HepG2 (cell line): ENCODE results near the gene ALPI. TPM values are rescaled to one million over a fixed set of nuclear protein-coding genes. Genes with fewer than 3 reads are reported as not detected.

Experiments used
- ATAC-seq: fragments of 200-7000 bp; cut with Tn5 transposase; 3 replicates; pipeline ENCODE4 v1.9.1; 2020; ENCODE audit warnings: mild to moderate bottlenecking, moderate library complexity
- BruUV-seq: library from RNA; stranded (reverse); fragments of 400-500 nt; replicated peaks from 2 replicates; lab custom pipeline; 2021; lab: Mats Ljungman, UMichigan
- CTCF ChIA-PET: fragments of 300-600 bp; formaldehyde crosslinking; extraction: SDS; loops from one replicate; lab custom pipeline; 2021; ENCODE audit warnings: low total read pairs, inconsistent platforms, low intra/inter-chr PET ratio; lab: Yijun Ruan, JAX
- POLR2A ChIA-PET: fragments of 350-600 bp; sonication (Branson Sonifier 250); formaldehyde crosslinking; loops from one replicate; lab custom pipeline; 2020; ENCODE audit warnings: antibody characterized with exemption, inconsistent platforms; lab: Yijun Ruan, JAX
- DNase-seq: peaks from one replicate; pipeline ENCODE4 v3.0.0-alpha.2; 2015; ENCODE audit warnings: low spot score
- FAIRE-seq: peaks from 3 replicates; lab custom pipeline; 2011; peaks lifted over from hg19 to GRCh38; lab: Jason Lieb, UNC
- H2AFZ ChIP-seq: one replicate; pipeline ENCODE4 v1.6.1; 2011; ENCODE audit warnings: low read length, inconsistent platforms
- H3K27ac ChIP-seq: fragments of 300-600 bp; 3 replicates; pipeline ENCODE4 v1.8.0; 2011; ENCODE audit warnings: mixed run types, mild to moderate bottlenecking, mixed read lengths, low read length, inconsistent platforms; ENCODE audit not compliant: insufficient read depth; ENCODE audit errors: extremely low read length
- H3K27me3 ChIP-seq, 2 experiments: fragments of 200-600 bp in 1 of 2; 2 replicates in 1 of 2; 3 replicates in 1 of 2; pipeline versions ENCODE4 v1.6.0 to v1.8.0; 2011; ENCODE audit warnings: low read length in 2 of 2, mild to moderate bottlenecking in 2 of 2, moderate library complexity in 2 of 2, inconsistent platforms in 1 of 2; ENCODE audit not compliant: insufficient read depth in 2 of 2, control insufficient read depth in 1 of 2
- H3K36me3 ChIP-seq, 2 experiments: fragments of 200-600 bp in 1 of 2; replicated peaks in 1 of 2; 2 replicates in 1 of 2; 3 replicates in 1 of 2; pipeline versions ENCODE4 v1.5.1 to v1.8.0; 2011; ENCODE audit warnings: low read length in 2 of 2, inconsistent platforms in 1 of 2; ENCODE audit not compliant: insufficient read depth in 2 of 2, control insufficient read depth in 1 of 2
- H3K4me1 ChIP-seq: 2 replicates; pipeline ENCODE4 v1.5.1; 2012; ENCODE audit warnings: low read length, inconsistent platforms; ENCODE audit not compliant: insufficient read depth
- H3K4me2 ChIP-seq: 2 replicates; pipeline ENCODE4 v1.6.0; 2011; ENCODE audit warnings: low read depth, low read length, inconsistent platforms
- H3K4me3 ChIP-seq, 3 experiments: fragments of 200-600 bp in 1 of 3; sonication (generic), shearing (Covaris generic) in 1 of 3; replicated peaks in 1 of 3; 2 replicates each; pipeline ENCODE4 v1.5.1; 2011 to 2016; ENCODE audit warnings: low read length in 3 of 3, inconsistent platforms in 2 of 3, low read depth in 2 of 3, mild to moderate bottlenecking in 2 of 3, control low read depth in 1 of 3, mixed read lengths in 1 of 3; ENCODE audit not compliant: insufficient read depth in 1 of 3
- H3K79me2 ChIP-seq: one replicate; pipeline ENCODE4 v1.6.1; 2011; ENCODE audit warnings: low read length, inconsistent platforms; ENCODE audit not compliant: insufficient read depth
- H3K9ac ChIP-seq: 2 replicates; pipeline ENCODE4 v1.6.0; 2011; ENCODE audit warnings: mild to moderate bottlenecking, low read depth, low read length, inconsistent platforms; ENCODE audit not compliant: insufficient read depth
- H3K9me3 ChIP-seq: 2 replicates; pipeline ENCODE4 v1.5.1; 2012; ENCODE audit warnings: mild to moderate bottlenecking, low read length
- H4K20me1 ChIP-seq: 2 replicates; pipeline ENCODE4 v1.6.0; 2011; ENCODE audit warnings: inconsistent platforms, mild to moderate bottlenecking, low read length, moderate library complexity; ENCODE audit not compliant: insufficient read depth
- ARID4A ChIP-seq: sonication (generic); formaldehyde crosslinking; IDR thresholded peaks from 2 replicates; pipeline ENCODE4 v1.5.0; 2020; ENCODE audit warnings: mild to moderate bottlenecking, missing genetic modification reagents, borderline replicate concordance
- DNMT3B ChIP-seq: conservative IDR thresholded peaks from 2 replicates; pipeline ENCODE4 v1.6.1; 2016; ENCODE audit warnings: missing biosample characterization, control low read depth
- GATAD1 ChIP-seq: IDR thresholded peaks from 2 replicates; pipeline ENCODE4 v1.6.1; 2016; ENCODE audit warnings: missing genetic modification reagents, missing compliant biosample characterization
- HNRNPL ChIP-seq: fragments of 200-400 bp; formaldehyde crosslinking; IDR thresholded peaks from 2 replicates; pipeline ENCODE4 v1.6.1; 2017; ENCODE audit warnings: mild to moderate bottlenecking, low read depth, low read length
- HOXA7 ChIP-seq: sonication (generic); formaldehyde crosslinking; IDR thresholded peaks from 2 replicates; pipeline ENCODE4 v1.8.1; 2022; ENCODE audit warnings: mild to moderate bottlenecking, missing genetic modification reagents, moderate library complexity
- SP5 ChIP-seq: IDR thresholded peaks from 2 replicates; pipeline ENCODE4 v1.6.1; 2016; ENCODE audit warnings: low read depth, borderline replicate concordance
- TOE1 ChIP-seq: sonication (generic); formaldehyde crosslinking; IDR thresholded peaks from 2 replicates; pipeline ENCODE4 v1.4.0; 2020; ENCODE audit warnings: mild to moderate bottlenecking, missing genetic modification reagents
- ZMYM3 ChIP-seq: sonication (generic); formaldehyde crosslinking; IDR thresholded peaks from 2 replicates; pipeline ENCODE4 v1.5.1; 2020; ENCODE audit warnings: mild to moderate bottlenecking, missing genetic modification reagents
- ZNF543 ChIP-seq: sonication (generic); formaldehyde crosslinking; IDR thresholded peaks from 2 replicates; pipeline ENCODE4 v1.4.0; 2020; ENCODE audit warnings: mild to moderate bottlenecking, missing genetic modification reagents
- ZNF615 ChIP-seq: sonication (generic); formaldehyde crosslinking; IDR thresholded peaks from 2 replicates; pipeline ENCODE4 v1.5.0; 2020; ENCODE audit warnings: mild to moderate bottlenecking, missing genetic modification reagents, borderline replicate concordance
- ZNF678 ChIP-seq: sonication (generic); formaldehyde crosslinking; IDR thresholded peaks from 2 replicates; pipeline ENCODE4 v1.4.0; 2020; ENCODE audit warnings: mild to moderate bottlenecking, missing genetic modification reagents
- ZNF776 ChIP-seq: sonication (generic); formaldehyde crosslinking; IDR thresholded peaks from 2 replicates; pipeline ENCODE4 v1.4.0; 2020; ENCODE audit warnings: mild to moderate bottlenecking, missing genetic modification reagents
- ZSCAN9 ChIP-seq: IDR thresholded peaks from 2 replicates; pipeline ENCODE4 v1.6.1; 2016; ENCODE audit warnings: borderline replicate concordance
- WGBS: methylation state at CpG from one replicate; pipeline ENCODE4 v1.1.6; 2017; ENCODE audit warnings: low lambda C conversion rate; 5-methylcytosine and 5-hydroxymethylcytosine counted together
- in situ Hi-C: cut with HindIII; loops from 2 replicates; pipeline ENCODE4 v1.10.0; 2017; ENCODE audit warnings: low pct_unique_long_range_greater_than_20kb; ENCODE audit not compliant: extremely low pct_ligation_motif_present
- intact Hi-C: fragments of 100-400 bp; cut with micrococcal nuclease; formaldehyde crosslinking; loops from one replicate; pipeline ENCODE4 v1.10.0; 2022; ENCODE audit not compliant: unreplicated experiment
- polyA plus RNA-seq, 8 experiments: library from polyadenylated mRNA; depleted of rRNA in 3 of 8; stranded (reverse) in 7 of 8; unstranded in 1 of 8; fragments of >200 nt; fragmentation: Illumina TruSeq in 4 of 8; extraction: Trizol in 4 of 8; gene quantifications; 2 replicates each; pipeline versions ENCODE4 v1.2.1 to v1.2.3, GENCODE V29; 2011 to 2016; ENCODE audit warnings: low read depth in 4 of 8, missing spikeins in 1 of 8, mixed read lengths in 1 of 8; ENCODE audit not compliant: insufficient read depth in 1 of 8
- total RNA-seq, 5 experiments: library from RNA; depleted of rRNA; stranded (reverse); fragments of >200 nt; fragmentation: Illumina TruSeq; extraction: Trizol; gene quantifications; 2 replicates each; pipeline ENCODE4 v1.2.3, GENCODE V29; 2016; ENCODE audit warnings: low read depth in 1 of 5
- TF ChIP-seq, protein P1 (sequence below): sonication (generic); formaldehyde crosslinking; IDR thresholded peaks from 2 replicates; pipeline ENCODE4 v1.5.0; 2020; ENCODE audit warnings: missing genetic modification reagents, mild to moderate bottlenecking, borderline replicate concordance
- TF ChIP-seq, protein P2 (sequence below): sonication (generic); formaldehyde crosslinking; IDR thresholded peaks from 2 replicates; pipeline ENCODE4 v1.4.0; 2020; ENCODE audit warnings: mild to moderate bottlenecking, missing genetic modification reagents

The ALPI gene
- total and polyA plus RNA-seq, 2 of the 13 experiments (the other 11 are each of a cell fraction or from before 2014, with no cell fraction given): not detected

DNA sequence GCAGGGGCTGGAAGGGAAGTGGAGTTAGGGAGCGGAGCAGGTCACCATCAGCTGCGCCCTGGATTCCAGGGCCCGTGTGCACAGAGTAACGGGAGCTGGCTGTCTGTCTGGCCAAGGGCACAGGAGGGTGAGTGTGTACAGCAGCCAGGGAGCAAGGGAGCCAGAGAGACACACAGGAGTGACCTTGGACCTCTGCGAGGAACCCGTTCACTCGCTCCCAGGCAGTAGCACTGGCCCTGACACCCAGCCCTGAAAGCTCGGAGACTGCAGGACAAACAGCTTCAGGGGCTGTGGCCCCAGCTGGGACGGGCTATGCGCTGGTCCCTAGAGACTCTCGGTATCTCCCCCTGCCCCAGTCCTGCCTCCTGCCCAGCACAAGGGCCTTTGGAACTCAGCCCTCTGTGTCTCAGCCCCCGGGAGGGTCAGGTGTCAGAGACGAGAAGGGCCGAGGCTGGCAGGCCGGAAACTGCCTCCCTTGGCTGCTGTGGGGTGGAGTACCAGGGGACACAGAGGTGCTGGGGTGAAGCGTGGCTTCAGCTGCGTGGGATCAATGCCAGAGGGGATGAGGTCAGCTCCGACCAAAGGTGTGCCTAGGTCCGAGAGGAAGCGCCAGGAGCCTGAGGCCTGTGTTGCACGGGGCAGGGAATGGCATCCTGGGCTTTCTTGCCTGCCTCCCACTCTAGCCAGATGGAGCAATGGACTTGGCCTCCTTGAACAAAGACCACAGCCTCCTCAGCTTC is 12.1 kb upstream of the ALPI start (continued):
- peak; percentile 47; the same call in 1 of the 2 replicates for TF ChIP-seq GATAD1 (CRISPR knock-in tag)
- TF ChIP-seq ARID4A (CRISPR knock-in tag): peak; percentile 28; the same call in 1 of the 2 replicates

DNA sequence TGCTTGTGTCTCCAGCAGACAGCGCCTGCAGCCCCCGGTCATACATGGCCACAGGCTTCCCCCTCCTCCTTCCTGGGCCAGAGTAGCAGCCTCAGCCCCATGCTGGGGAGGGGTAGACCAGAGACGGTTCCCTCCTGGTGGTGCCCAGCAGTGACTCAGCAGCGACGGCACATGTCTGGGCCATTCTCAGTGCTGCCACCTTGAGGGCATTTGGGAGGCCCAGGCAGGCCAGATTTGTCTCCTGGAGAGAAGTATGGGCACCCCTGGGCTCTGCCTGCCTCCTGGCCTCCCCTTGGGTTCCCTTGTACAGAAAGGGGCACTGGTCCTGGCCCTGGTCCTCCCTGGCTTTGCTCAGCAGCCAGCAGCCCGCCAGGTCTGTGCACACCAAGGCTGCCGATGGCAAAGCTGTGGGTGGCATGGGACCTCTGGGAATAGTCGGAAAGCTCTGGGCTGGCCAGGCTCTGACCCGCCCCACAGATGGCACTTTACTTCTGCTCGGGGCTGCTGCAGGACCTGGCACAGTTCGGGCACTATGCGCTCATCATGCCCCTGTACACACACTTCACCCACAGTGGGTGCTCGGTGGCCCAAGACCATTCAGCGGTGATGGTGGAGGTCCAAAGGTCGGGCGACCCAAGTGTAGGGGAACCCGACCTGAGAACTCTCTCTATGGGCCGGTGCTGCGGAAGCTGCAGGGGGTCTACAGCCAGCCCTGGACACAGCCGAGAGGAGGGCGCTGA is 11.4 kb upstream of the ALPI start:
- Histone ChIP-seq H3K36me3 (no peaks in the 10 kb centered on the region), H3K27me3 (peaks cover 3 to 22% of the 10 kb centered on the region in 2 experiments; a peak in 4 of 5 replicates), H3K79me2 (no peaks in the 10 kb centered on the region), H3K27ac (no peak overlapping the region), H4K20me1 (no peaks in the 10 kb centered on the region), H2AFZ (no peak overlapping the region), H3K4me1 (peaks cover 28% of the 10 kb centered on the region), H3K9me3 (no peaks in the 10 kb centered on the region), H3K4me3 (peak overlapping the region; percentile 8 to 73 (median 18)), H3K9ac (peak overlapping the region; percentile 37), H3K4me2 (peak overlapping the region; percentile 97)
- intact Hi-C loops (loop anchor here (5.0 kb wide), 1 partner anchor 78 kb away; the partner anchor contains the start of gene PRSS56), in situ Hi-C loops (loop anchor here (5.0 kb wide), 1 partner anchor 537 kb away; no protein-coding TSS in a partner anchor)
- FAIRE-seq (no peak), ATAC-seq (peak; percentile 32), DNase-seq (peak; percentile 56)
- CTCF ChIA-PET: no interaction called here
- POLR2A ChIA-PET: no interaction called here
- WGBS: 65% methylated on average over 15 of the region's 21 CpGs
- no TSS peak for BruUV-seq
- TF ChIP-seq DNMT3B (CRISPR knock-in tag): no peak
- TF ChIP-seq, protein P1, sequence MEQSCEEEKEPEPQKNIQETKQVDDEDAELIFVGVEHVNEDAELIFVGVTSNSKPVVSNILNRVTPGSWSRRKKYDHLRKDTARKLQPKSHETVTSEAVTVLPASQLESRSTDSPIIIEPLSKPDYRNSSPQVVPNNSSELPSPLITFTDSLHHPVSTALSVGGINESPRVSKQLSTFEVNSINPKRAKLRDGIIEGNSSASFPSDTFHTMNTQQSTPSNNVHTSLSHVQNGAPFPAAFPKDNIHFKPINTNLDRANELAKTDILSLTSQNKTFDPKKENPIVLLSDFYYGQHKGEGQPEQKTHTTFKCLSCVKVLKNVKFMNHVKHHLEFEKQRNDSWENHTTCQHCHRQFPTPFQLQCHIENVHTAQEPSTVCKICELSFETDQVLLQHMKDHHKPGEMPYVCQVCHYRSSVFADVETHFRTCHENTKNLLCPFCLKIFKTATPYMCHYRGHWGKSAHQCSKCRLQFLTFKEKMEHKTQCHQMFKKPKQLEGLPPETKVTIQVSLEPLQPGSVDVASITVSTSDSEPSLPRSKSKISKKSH: peak; percentile 34; the same call in 1 of the 2 replicates
- peak; percentile 97 for TF ChIP-seq ZMYM3 (CRISPR knock-in tag)
- TF ChIP-seq SP5: no peak
- TF ChIP-seq, protein P2, sequence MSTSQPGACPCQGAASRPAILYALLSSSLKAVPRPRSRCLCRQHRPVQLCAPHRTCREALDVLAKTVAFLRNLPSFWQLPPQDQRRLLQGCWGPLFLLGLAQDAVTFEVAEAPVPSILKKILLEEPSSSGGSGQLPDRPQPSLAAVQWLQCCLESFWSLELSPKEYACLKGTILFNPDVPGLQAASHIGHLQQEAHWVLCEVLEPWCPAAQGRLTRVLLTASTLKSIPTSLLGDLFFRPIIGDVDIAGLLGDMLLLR: no peak
- 0 out of 2 replicates have a peak, but pooled peaks have one; percentile 35 for TF ChIP-seq ZNF543 (CRISPR knock-in tag)
- peak; percentile 82 for TF ChIP-seq HNRNPL
- TF ChIP-seq HOXA7 (CRISPR knock-in tag): no peak
- TF ChIP-seq ZNF776 (CRISPR knock-in tag): 0 out of 2 replicates have a peak, but pooled peaks have one; percentile 6
- TF ChIP-seq ZNF678 (CRISPR knock-in tag): no peak
- TF ChIP-seq TOE1 (CRISPR knock-in tag): no peak
- no peak for TF ChIP-seq ZNF615 (CRISPR knock-in tag)
- TF ChIP-seq ZSCAN9 (CRISPR knock-in tag): no peak
